NCI-H526 treated with DMSO at 0.1 percent for 48 hours (cell line): ENCODE measurements around the gene POLE.

Source experiments
- DNase-seq: peaks from one replicate; lab custom pipeline; 2025; lab: John Stamatoyannopoulos, UW

POLE gene

GRCh38 chr12:132579744-132580143 lies 107.4 kb downstream of the POLE start:
- no peak for DNase-seq

DNA sequence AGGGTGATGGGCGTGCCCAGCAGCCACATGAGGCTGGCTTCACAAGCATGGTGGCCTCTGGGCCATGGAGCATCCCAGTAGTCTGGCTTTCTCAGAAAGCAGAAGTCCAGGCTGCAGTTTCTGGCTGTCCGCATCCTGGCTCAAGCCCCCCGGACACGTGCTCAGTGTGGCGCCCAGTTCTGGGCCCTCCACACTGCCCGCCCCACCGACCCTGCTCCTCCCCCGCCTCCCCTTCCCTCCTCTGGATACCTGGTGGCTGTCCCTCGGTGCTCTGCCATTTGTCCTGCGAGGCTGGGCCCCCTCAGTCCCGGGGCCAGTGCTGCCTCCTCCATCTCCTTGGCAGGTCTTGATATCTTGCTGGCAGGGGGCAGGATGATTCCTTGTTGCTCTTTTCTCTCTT lies 108.3 kb downstream of the POLE start:
- no peak for DNase-seq

DNA sequence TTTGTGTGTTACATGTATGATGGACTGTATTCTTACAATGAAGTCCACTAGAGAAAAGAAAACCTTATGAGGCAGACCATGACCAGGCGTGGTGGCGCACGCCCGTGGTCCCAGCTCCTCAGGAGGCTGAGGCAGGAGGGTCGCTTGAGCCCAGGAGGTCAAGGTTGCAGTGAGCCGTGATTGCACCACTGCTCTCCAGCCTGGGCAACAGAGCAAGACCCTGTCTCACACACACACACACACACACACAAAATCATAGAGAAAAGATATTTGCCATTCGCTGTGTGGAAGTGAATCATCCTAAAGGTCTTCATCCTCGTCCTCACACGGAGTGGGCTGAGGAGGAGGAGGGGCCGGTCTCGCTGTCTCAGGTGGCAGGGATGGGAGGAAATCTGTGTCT lies 109.0 kb downstream of the POLE start:
- DNase-seq = no peak

- no peak for DNase-seq
These were observed 109.8 kb downstream of the POLE start for GRCh38 chr12:132577191-132577920.

DNA sequence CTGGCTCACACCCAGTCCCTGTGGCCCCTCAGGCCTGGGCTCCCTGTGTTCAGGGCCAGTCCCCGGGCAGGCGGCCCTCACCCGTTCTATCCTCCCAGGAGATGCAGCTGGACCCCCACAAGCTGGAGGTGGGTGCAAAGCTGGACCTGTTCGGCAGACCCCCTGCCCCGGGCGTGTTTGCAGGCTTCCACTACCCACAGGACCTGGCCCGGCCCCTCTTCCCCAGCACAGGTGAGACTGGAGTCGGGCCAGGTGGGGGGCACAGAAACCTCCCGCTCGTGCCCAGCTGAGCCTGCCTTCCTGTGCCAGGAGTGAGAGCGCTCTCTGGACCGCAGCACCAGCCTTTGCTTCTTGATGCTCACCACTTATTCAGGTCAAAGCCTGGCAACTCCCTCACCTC lies 110.4 kb downstream of the POLE start:
- no peak for DNase-seq

GRCh38 chr12:132575661-132576060 lies 111.5 kb downstream of the POLE start:
- no peak for DNase-seq

GRCh38 chr12:132574271-132574996 lies 112.7 kb downstream of the POLE start:
- no peak for DNase-seq
